H1 (cell line): ENCODE data around the gene NTN1. TPM values are rescaled to one million over a fixed set of nuclear protein-coding genes. Genes with fewer than 3 reads are reported as not detected.

Experiments
- HDAC6 ChIP-seq: IDR thresholded peaks from one replicate; pipeline ENCODE4 v1.7.1; 2012; ENCODE audit warnings: low read depth, mild to moderate bottlenecking, inconsistent platforms, low read length, moderate library complexity
- KDM1A ChIP-seq: fragments of 200-600, 300-600 bp; sonication (generic); IDR thresholded peaks from 2 replicates; pipeline ENCODE4 v1.7.1; 2016; ENCODE audit warnings: mild to moderate bottlenecking, low read length, borderline replicate concordance
- KDM4A ChIP-seq: IDR thresholded peaks from one replicate; pipeline ENCODE4 v1.7.1; 2012; ENCODE audit warnings: low read depth, mild to moderate bottlenecking, moderate library complexity, low read length, inconsistent platforms; ENCODE audit not compliant: severe bottlenecking
- SP1 ChIP-seq: IDR thresholded peaks from 2 replicates; pipeline ENCODE4 v1.6.1; 2011; ENCODE audit warnings: low read depth, low read length
- TBP ChIP-seq: IDR thresholded peaks from 2 replicates; pipeline ENCODE4 v1.6.1; 2011; ENCODE audit warnings: low read depth, low read length, improper control_type of control experiment
- polyA plus RNA-seq, 7 experiments: library from polyadenylated mRNA; depleted of rRNA in 3 of 7; stranded (reverse) in 5 of 7; unstranded in 2 of 7; fragments of >200 nt in 5 of 7; fragments of 200-250 nt in 2 of 7; gene quantifications; 1 replicate in 5 of 7; 2 replicates in 1 of 7; 4 replicates in 1 of 7; pipeline versions ENCODE4 v1.2.1 to v1.2.3, GENCODE V29; 2011 to 2013; ENCODE audit warnings: missing spikeins in 2 of 7, mixed read lengths in 2 of 7
- total RNA-seq: library from RNA; stranded (reverse); fragmentation: NEBNext Ultra II Directional; extraction: Animal tissue kit (Norgen Biotek cat#: 25700); gene quantifications from 2 replicates; pipeline ENCODE4 v1.2.1, GENCODE V29; 2021
- TF ChIP-seq, protein P1 (sequence below), 3 experiments: IDR thresholded peaks; 1 replicate in 2 of 3; 2 replicates in 1 of 3; pipeline versions ENCODE4 v1.5.1 to v1.6.1; 2011; ENCODE audit warnings: low read length in 3 of 3, mild to moderate bottlenecking in 3 of 3, inconsistent platforms in 2 of 3, low read depth in 1 of 3, moderate library complexity in 1 of 3; ENCODE audit not compliant: insufficient read depth in 1 of 3; ENCODE audit errors: control extremely low read depth in 1 of 3
- TF ChIP-seq, protein P2 (sequence below): IDR thresholded peaks from 2 replicates; pipeline ENCODE4 v1.6.1; 2012; ENCODE audit warnings: low read length, inconsistent platforms

Gene NTN1
- total and polyA plus RNA-seq, 2 of the 8 experiments (the other 6 are each of a cell fraction or from before 2014, with no cell fraction given), result 2.0 to 2.3 TPM

- TF ChIP-seq, protein P1, sequence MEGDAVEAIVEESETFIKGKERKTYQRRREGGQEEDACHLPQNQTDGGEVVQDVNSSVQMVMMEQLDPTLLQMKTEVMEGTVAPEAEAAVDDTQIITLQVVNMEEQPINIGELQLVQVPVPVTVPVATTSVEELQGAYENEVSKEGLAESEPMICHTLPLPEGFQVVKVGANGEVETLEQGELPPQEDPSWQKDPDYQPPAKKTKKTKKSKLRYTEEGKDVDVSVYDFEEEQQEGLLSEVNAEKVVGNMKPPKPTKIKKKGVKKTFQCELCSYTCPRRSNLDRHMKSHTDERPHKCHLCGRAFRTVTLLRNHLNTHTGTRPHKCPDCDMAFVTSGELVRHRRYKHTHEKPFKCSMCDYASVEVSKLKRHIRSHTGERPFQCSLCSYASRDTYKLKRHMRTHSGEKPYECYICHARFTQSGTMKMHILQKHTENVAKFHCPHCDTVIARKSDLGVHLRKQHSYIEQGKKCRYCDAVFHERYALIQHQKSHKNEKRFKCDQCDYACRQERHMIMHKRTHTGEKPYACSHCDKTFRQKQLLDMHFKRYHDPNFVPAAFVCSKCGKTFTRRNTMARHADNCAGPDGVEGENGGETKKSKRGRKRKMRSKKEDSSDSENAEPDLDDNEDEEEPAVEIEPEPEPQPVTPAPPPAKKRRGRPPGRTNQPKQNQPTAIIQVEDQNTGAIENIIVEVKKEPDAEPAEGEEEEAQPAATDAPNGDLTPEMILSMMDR (IDR thresholded peaks at IDR 0.05; ENCODE audit: control extremely low read depth in 1 of 3, insufficient read depth in 1 of 3, low read depth in 1 of 3, low read length in 3 of 3), result no peak
- no peak for TF ChIP-seq KDM1A
- no peak for TF ChIP-seq SP1
- TF ChIP-seq TBP, result no peak
- no peak for TF ChIP-seq KDM4A
- TF ChIP-seq, protein P2, sequence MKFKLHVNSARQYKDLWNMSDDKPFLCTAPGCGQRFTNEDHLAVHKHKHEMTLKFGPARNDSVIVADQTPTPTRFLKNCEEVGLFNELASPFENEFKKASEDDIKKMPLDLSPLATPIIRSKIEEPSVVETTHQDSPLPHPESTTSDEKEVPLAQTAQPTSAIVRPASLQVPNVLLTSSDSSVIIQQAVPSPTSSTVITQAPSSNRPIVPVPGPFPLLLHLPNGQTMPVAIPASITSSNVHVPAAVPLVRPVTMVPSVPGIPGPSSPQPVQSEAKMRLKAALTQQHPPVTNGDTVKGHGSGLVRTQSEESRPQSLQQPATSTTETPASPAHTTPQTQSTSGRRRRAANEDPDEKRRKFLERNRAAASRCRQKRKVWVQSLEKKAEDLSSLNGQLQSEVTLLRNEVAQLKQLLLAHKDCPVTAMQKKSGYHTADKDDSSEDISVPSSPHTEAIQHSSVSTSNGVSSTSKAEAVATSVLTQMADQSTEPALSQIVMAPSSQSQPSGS, result no peak
- no peak for TF ChIP-seq HDAC6
- TF ChIP-seq, all 59 proteins: peak for 0
Measured at GRCh38 chr17:9079461-9080103, 58.3 kb downstream of the NTN1 start (continued).
